Neural cell (in vitro differentiated cells): ENCODE data around the gene CDKAL1. TPM values are rescaled to one million over a fixed set of nuclear protein-coding genes. Genes with fewer than 3 reads are reported as not detected.

Experiments used
- H2AFZ ChIP-seq: fragments of 200-600, 300-800 bp; sonication (generic), shearing (Covaris generic); 2 replicates; pipeline ENCODE4 v1.6.0; 2014; ENCODE audit warnings: low read depth, mild to moderate bottlenecking, antibody characterized with exemption, low read length, moderate library complexity
- H3F3A ChIP-seq: fragments of 200-600 bp; shearing (Covaris generic); 2 replicates; pipeline ENCODE4 v1.6.1; 2016; ENCODE audit warnings: mild to moderate bottlenecking, moderate library complexity, mixed read lengths, antibody characterized with exemption, low read length; ENCODE audit not compliant: insufficient read depth, poor library complexity, severe bottlenecking
- H3K27ac ChIP-seq: fragments of 200-600, 300-800 bp; sonication (generic), shearing (Covaris generic); 2 replicates; pipeline ENCODE4 v1.5.1; 2014; ENCODE audit warnings: mild to moderate bottlenecking, low read length, moderate library complexity
- H3K27me3 ChIP-seq: fragments of 300-800, 200-600 bp; sonication (generic), shearing (Covaris generic); 2 replicates; pipeline ENCODE4 v1.6.0; 2014; ENCODE audit warnings: mild to moderate bottlenecking, low read depth, low read length, moderate library complexity; ENCODE audit not compliant: insufficient read depth
- H3K36me3 ChIP-seq: fragments of 300-800, 200-600 bp; sonication (generic), shearing (Covaris generic); 2 replicates; pipeline ENCODE4 v1.5.1; 2014; ENCODE audit warnings: mild to moderate bottlenecking, antibody characterized with exemption, low read length, moderate library complexity; ENCODE audit not compliant: insufficient read depth
- H3K4me2 ChIP-seq: fragments of 300-800, 200-600 bp; sonication (generic), shearing (Covaris generic); 2 replicates; pipeline ENCODE4 v1.6.0; 2014; ENCODE audit warnings: mild to moderate bottlenecking, low read length
- H3K4me3 ChIP-seq: fragments of 300-800, 200-600 bp; sonication (generic), shearing (Covaris generic); 2 replicates; pipeline ENCODE4 v1.5.1; 2014; ENCODE audit warnings: mild to moderate bottlenecking, low read length, moderate library complexity
- H3K79me2 ChIP-seq: fragments of 200-600 bp; shearing (Covaris generic); replicated peaks from 2 replicates; pipeline ENCODE4 v1.6.0; 2014; ENCODE audit warnings: mild to moderate bottlenecking, low read length, moderate library complexity; ENCODE audit not compliant: insufficient read depth
- H3K9ac ChIP-seq: fragments of 300-800, 200-600 bp; sonication (generic), shearing (Covaris generic); 2 replicates; pipeline ENCODE4 v1.6.1; 2016; ENCODE audit warnings: mild to moderate bottlenecking, low read length, mixed read lengths
- H3K9me2 ChIP-seq: fragments of 200-600 bp; shearing (Covaris generic); 2 replicates; pipeline ENCODE4 v1.6.1; 2016; ENCODE audit warnings: mild to moderate bottlenecking, low read length, mixed read lengths; ENCODE audit not compliant: insufficient read depth
- H3K9me3 ChIP-seq: fragments of 200-600, 300-800 bp; sonication (generic), shearing (Covaris generic); 2 replicates; pipeline ENCODE4 v1.6.1; 2016; ENCODE audit warnings: mild to moderate bottlenecking, mixed run types, low read length, moderate library complexity, mixed read lengths
- H4K20me1 ChIP-seq: fragments of 200-600 bp; shearing (Covaris generic); 2 replicates; pipeline ENCODE4 v1.6.1; 2016; ENCODE audit warnings: mild to moderate bottlenecking, mixed run types; ENCODE audit not compliant: insufficient read depth
- CTCF ChIP-seq: fragments of 450-650 bp; IDR thresholded peaks from 2 replicates; pipeline ENCODE4 v1.5.1; 2014; ENCODE audit warnings: antibody characterized with exemption, mild to moderate bottlenecking, moderate library complexity; ENCODE audit not compliant: poor library complexity, severe bottlenecking
- EP300 ChIP-seq: fragments of 450-650 bp; conservative IDR thresholded peaks from 2 replicates; pipeline ENCODE4 v1.6.1; 2014; ENCODE audit warnings: antibody characterized with exemption, mild to moderate bottlenecking, moderate library complexity; ENCODE audit not compliant: poor library complexity, severe bottlenecking
- EZH2 ChIP-seq: fragments of 200-600, 300-800 bp; shearing (Covaris generic), sonication (generic); IDR thresholded peaks from 2 replicates; pipeline ENCODE4 v1.6.1; 2014; ENCODE audit warnings: antibody characterized with exemption, low read length, borderline replicate concordance, mild to moderate bottlenecking; ENCODE audit not compliant: insufficient read depth, poor library complexity, severe bottlenecking
- MXI1 ChIP-seq: fragments of 450-650 bp; conservative IDR thresholded peaks from 2 replicates; pipeline ENCODE4 v1.6.1; 2014; ENCODE audit warnings: antibody characterized with exemption, mild to moderate bottlenecking; ENCODE audit not compliant: poor library complexity, severe bottlenecking
- POLR2AphosphoS5 ChIP-seq: IDR thresholded peaks from 2 replicates; pipeline ENCODE4 v1.6.1; 2012
- RAD21 ChIP-seq: fragments of 450-650 bp; conservative IDR thresholded peaks from 2 replicates; pipeline ENCODE4 v1.6.1; 2014; ENCODE audit warnings: antibody characterized with exemption, mild to moderate bottlenecking, moderate library complexity
- REST ChIP-seq: IDR thresholded peaks from 2 replicates; pipeline ENCODE4 v1.6.1; 2012; ENCODE audit warnings: borderline replicate concordance
- SMC3 ChIP-seq: fragments of 450-650 bp; conservative IDR thresholded peaks from 2 replicates; pipeline ENCODE4 v1.6.1; 2014; ENCODE audit warnings: antibody characterized with exemption, mild to moderate bottlenecking, moderate library complexity; ENCODE audit not compliant: poor library complexity
- TAF1 ChIP-seq: IDR thresholded peaks from 2 replicates; pipeline ENCODE4 v1.6.1; 2012; ENCODE audit warnings: low read depth
- polyA plus RNA-seq: library from polyadenylated mRNA; depleted of rRNA; stranded (reverse); fragments of >200 nt; gene quantifications from 2 replicates; pipeline ENCODE4 v1.2.3, GENCODE V29; 2014

The CDKAL1 gene
- polyA plus RNA-seq, 1 donor from 2014 or later: 10.7 TPM

GRCh38 chr6:20771409-20771808, 237.2 kb downstream of the CDKAL1 start:
- no peak overlapping the region for H3K4me3 ChIP-seq

GRCh38 chr6:20773822-20774221, 239.6 kb downstream of the CDKAL1 start:
- H3K27me3 ChIP-seq: no peaks in the 10 kb centered on the region
- no peak overlapping the region for H3K27ac ChIP-seq
- no peaks in the 10 kb centered on the region for H3K79me2 ChIP-seq
- no peaks in the 10 kb centered on the region for H3K9me3 ChIP-seq
- TF ChIP-seq POLR2AphosphoS5 (no peak), SMC3 (no peak)
- H4K20me1 ChIP-seq: no peaks in the 10 kb centered on the region
- H3K9me2 ChIP-seq: no peaks in the 10 kb centered on the region
- H3F3A ChIP-seq: no peaks in the 10 kb centered on the region
- H2AFZ ChIP-seq: no peak overlapping the region
- no peak overlapping the region for H3K9ac ChIP-seq
- no peak overlapping the region for H3K4me3 ChIP-seq
- no peaks in the 10 kb centered on the region for H3K36me3 ChIP-seq
- H3K4me2 ChIP-seq: no peak overlapping the region

More at GRCh38 chr6:20771409-20771808, 237.2 kb downstream of the CDKAL1 start:
- no peaks in the 10 kb centered on the region for H4K20me1 ChIP-seq
- no peaks in the 10 kb centered on the region for H3K79me2 ChIP-seq
- no peaks in the 10 kb centered on the region for H3K36me3 ChIP-seq
- no peak overlapping the region for H3K27ac ChIP-seq
- H3K9me2 ChIP-seq: no peaks in the 10 kb centered on the region
- no peaks in the 10 kb centered on the region for H3F3A ChIP-seq
- TF ChIP-seq SMC3 (no peak), EP300 (no peak), CTCF (no peak), TAF1 (no peak), REST (no peak), POLR2AphosphoS5 (no peak), MXI1 (no peak)
- no peak overlapping the region for H2AFZ ChIP-seq
- H3K27me3 ChIP-seq: no peaks in the 10 kb centered on the region
- no peak overlapping the region for H3K9ac ChIP-seq
- no peaks in the 10 kb centered on the region for H3K9me3 ChIP-seq
- no peak overlapping the region for H3K4me2 ChIP-seq

GRCh38 chr6:20775981-20776380, 241.7 kb downstream of the CDKAL1 start:
- H4K20me1 ChIP-seq: no peaks in the 10 kb centered on the region
- no peak overlapping the region for H3K27ac ChIP-seq
- H3K9ac ChIP-seq: no peak overlapping the region

More at GRCh38 chr6:20775981-20776380, 241.7 kb downstream of the CDKAL1 start:
- Histone ChIP-seq H3K9me3 (no peaks in the 10 kb centered on the region), H3K4me2 (no peak overlapping the region), H3F3A (no peaks in the 10 kb centered on the region), H3K4me3 (no peak overlapping the region), H3K79me2 (no peaks in the 10 kb centered on the region), H3K36me3 (no peaks in the 10 kb centered on the region), H2AFZ (no peak overlapping the region), H3K27me3 (no peaks in the 10 kb centered on the region), H3K9me2 (no peaks in the 10 kb centered on the region)
- no peak for TF ChIP-seq REST
- no peak for TF ChIP-seq RAD21
- TF ChIP-seq EZH2: no peak
- TF ChIP-seq SMC3: no peak
- TF ChIP-seq EP300: no peak
- no peak for TF ChIP-seq CTCF
- no peak for TF ChIP-seq POLR2AphosphoS5
- TF ChIP-seq TAF1: no peak
- no peak for TF ChIP-seq MXI1
